ENCODE data around the gene NPAS2.

GRCh38 chr2:100822587-100823248 lies 2.8 kb downstream of the NPAS2 start:
- TF ChIP-seq, protein P1, sequence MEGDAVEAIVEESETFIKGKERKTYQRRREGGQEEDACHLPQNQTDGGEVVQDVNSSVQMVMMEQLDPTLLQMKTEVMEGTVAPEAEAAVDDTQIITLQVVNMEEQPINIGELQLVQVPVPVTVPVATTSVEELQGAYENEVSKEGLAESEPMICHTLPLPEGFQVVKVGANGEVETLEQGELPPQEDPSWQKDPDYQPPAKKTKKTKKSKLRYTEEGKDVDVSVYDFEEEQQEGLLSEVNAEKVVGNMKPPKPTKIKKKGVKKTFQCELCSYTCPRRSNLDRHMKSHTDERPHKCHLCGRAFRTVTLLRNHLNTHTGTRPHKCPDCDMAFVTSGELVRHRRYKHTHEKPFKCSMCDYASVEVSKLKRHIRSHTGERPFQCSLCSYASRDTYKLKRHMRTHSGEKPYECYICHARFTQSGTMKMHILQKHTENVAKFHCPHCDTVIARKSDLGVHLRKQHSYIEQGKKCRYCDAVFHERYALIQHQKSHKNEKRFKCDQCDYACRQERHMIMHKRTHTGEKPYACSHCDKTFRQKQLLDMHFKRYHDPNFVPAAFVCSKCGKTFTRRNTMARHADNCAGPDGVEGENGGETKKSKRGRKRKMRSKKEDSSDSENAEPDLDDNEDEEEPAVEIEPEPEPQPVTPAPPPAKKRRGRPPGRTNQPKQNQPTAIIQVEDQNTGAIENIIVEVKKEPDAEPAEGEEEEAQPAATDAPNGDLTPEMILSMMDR (optimal IDR thresholded peaks at IDR 0.05 in 1 of 3, IDR thresholded peaks at IDR 0.05 in 1 of 3, conservative IDR thresholded peaks at IDR 0.05 in 1 of 3; ENCODE audit: extremely low read depth in 1 of 3, insufficient read depth in 2 of 3, low read length in 3 of 3): no peak
- TF ChIP-seq EZH2 (IDR thresholded peaks at IDR 0.05; ENCODE audit: low read length): no peak

All from keratinocyte (primary cell).